ENCODE results near the gene GNAI1. TPM values are rescaled to one million over a fixed set of nuclear protein-coding genes. Genes with fewer than 3 reads are reported as not detected.

Gene GNAI1
- total RNA-seq, 1 donor from 2014 or later = 99.2 TPM

DNA sequence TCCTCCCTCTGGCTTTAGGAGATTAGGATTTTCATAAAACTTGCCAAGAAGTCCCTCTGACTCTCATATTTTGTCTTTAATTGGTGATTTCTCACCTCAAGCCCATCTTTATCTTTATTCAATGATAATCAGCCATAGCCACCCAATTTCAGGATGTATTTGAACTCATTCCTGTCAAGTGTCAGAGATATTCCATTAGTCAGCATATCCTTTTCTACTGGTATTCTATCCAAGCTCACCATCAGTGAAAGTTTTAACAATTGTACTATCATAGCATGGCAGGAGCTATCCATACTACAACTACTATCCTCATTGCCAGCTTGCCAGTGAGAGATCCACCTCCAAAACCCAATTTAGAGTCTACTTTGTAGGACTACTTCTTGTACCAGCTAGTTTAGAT lies 114.6 kb downstream of the GNAI1 start:
- no peak for DNase-seq (ENCODE audit: low spot score)

DNA sequence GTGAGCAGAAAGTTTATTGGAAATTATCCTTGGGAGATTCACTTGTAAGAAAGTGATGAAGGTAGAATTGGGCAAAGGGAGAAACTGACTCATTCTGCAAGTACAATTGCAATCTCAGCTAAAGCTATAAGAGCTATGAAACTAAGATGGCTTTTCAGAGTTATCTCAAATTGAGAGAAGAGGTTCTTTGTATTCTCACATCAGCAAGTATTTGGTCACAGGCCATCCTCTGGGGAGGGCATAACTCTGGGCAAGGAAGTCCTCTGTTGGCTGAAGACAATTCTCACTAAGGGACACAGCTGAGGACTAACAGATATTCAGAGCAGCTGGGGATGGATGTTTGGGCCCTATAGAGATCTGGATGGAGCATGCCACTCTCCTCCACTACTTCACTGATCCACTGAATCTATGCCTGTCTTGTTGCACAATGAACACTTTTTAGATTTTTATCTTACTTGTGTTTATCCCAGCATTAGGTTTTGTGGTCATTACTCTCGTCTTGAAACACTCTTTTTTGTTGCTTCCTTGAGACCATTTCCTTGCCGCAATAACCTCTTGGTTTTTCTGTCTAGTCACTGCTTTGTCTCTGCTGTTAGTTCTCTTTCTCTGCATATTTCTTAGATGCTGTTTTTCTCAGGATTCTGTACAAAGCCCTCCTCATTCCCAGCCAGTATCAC lies 115.1 kb downstream of the GNAI1 start:
- DNase-seq (ENCODE audit: low spot score) = no peak

DNA sequence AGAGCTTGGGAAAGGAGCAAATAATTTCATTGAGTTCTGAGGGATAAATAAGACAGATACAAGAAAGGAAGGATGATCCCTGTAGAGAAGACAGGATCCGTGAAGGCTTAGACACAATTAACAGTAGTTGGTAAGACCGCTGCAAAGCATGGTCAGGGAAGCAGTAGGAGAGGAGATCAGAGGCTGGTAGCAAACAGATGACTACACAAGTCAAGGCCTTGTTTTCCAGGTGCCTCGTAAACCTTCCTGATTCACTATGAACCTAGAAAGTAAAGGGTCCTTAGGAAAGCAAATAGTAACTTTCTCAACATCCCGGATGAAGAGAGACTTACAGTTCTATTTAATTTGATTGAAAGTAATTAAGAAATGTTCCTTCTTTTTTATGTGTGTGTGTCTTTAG lies 118.6 kb downstream of the GNAI1 start:
- DNase-seq (ENCODE audit: low spot score) = no peak

DNA sequence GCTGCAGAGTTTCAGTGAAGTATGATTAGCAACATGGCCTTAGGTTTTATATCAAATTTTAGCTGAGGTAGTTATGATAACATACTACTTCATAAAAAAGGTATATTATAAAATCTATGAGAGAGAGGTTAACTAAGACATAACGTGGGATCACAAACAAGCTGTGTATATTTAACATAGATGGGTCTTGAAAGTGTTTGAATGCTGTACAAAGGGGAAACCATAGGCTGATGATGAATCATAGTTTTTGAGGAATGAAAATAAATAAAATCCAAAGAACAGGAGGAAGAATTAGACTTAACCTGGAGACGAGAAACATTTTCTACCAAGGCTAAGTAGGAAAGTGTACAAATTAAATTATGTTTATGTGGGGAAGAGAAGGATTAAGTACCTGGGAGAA lies 119.0 kb downstream of the GNAI1 start:
- no peak for DNase-seq (ENCODE audit: low spot score)

DNA sequence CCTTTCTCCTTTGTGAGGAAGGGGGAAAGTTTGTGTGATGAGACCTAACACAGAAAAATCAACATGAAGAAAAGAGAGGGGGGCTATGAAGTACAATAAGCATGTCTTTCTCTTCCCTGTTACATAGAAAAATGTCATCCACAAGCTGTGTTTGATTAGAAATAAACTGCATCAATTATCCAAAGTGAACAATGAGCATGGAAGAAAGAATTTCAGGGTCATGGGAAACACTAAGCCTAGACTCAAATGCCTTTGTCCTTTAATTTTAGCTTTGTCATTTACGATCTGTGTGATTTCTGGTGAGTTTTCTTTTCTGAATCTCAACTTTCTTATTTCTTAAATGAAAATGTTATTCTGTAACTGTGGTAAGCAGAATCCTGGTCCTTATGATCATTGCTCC lies 121.0 kb downstream of the GNAI1 start:
- DNase-seq (ENCODE audit: low spot score) = no peak

DNA sequence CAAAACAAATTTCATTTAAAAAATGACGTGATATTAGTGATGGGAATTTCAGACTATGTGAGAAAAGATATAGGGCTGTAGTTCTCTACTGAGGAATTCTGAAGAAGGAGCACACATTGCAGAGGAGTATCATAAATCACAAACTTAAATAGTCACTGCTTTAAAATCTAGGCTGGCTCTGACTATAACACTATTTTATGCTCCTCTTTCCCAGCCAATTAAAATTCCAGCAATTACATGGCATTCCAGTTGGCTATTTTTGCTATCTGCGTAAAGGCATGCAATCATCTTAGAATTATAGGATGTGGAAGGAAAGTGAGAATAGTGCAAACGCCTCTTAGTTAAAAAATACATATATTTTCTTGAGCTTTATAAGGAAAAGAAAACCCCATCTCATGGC lies 123.1 kb downstream of the GNAI1 start:
- DNase-seq (ENCODE audit: low spot score) = peak; percentile 49

DNA sequence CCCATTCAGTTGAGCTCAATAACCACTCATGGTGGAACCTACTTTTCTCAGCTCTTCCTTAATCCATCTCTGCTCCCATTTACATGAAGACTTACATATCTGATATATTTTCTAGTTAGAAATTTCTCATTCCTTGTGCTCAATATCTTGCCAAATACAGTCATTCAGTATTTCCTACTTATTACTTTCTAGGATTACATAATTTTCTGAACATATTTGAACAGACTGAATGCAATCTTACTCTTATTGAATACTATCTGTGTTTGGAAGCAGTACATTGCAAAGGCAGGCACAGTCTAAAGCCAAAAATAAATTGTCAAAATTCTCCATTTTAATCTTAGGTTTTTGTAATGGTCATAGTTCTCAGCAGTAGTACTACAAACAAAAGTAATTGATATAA lies 126.0 kb downstream of the GNAI1 start:
- DNase-seq (ENCODE audit: low spot score) = no peak

DNA sequence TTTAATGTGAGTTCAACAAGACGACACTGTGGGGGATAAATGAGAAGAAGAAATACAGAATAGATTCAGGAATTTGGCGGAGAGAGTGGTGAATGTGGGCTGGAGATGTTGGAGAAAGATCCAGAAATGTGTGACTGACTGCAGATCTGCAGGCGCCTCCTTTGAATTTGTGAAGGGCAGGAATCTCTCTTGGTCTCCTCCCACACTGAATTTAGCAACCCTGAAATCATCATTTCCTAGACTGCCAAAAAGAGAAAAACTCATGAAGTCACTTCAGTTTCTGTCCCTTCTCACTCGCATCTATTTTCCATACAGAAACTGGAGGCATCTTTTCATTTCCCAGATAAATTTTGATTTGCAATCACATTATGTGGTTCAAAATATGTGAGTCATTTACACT lies 128.7 kb downstream of the GNAI1 start:
- DNase-seq (ENCODE audit: low spot score) = peak; percentile 72

DNA sequence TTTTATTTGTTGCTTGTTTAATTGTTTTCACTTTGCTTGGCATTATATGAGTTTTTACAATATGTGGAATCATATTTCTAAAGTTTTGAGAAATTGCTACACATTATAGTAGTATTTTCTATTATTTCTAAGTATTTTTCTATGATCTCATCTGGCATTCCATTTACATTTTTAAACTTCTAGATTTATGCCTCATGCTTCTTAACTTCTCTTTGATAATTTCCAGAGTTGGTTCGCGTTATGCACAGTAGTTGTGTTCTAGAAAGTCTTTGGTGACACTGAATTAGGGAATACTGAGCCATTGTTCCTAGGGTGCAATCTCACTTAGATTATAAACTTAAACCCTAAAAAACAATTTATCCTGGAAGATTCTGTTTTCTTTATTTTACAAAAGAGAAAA lies 129.2 kb downstream of the GNAI1 start:
- DNase-seq (ENCODE audit: low spot score) = peak; percentile 30

DNA sequence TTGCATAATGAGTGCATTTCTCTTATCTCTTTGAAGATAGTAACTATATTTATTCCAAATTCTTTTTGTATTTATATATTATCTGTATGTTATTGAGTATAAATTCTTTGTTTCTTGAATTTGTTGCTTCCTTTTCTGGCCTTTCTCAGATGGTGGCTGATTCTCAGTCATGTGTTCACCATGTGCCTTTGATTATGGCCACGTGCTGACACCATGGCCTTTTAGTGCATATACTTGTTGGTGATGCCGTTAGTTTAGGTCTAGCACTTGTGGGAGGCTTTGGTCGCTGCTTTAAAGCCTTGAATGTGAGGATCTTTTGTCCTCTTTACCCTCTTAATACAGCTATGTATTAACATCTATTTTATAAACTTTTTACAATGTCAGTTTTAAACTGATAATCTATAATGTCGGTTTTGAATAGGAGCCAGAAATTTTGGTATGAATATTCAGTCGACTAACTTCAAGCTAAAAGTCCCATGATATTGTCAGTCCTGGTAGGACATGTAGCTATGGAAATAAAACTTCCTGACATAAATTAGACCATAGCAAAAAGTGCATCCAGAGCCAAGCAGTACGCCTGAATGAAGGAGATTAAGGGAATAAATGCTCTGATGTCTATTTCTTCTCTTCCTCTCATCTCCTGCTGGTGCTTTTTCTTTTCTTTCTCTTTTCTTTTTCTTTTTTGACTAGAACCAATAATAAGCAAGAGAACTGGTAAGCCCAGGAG lies 130.3 kb downstream of the GNAI1 start:
- DNase-seq (ENCODE audit: low spot score) = no peak

DNA sequence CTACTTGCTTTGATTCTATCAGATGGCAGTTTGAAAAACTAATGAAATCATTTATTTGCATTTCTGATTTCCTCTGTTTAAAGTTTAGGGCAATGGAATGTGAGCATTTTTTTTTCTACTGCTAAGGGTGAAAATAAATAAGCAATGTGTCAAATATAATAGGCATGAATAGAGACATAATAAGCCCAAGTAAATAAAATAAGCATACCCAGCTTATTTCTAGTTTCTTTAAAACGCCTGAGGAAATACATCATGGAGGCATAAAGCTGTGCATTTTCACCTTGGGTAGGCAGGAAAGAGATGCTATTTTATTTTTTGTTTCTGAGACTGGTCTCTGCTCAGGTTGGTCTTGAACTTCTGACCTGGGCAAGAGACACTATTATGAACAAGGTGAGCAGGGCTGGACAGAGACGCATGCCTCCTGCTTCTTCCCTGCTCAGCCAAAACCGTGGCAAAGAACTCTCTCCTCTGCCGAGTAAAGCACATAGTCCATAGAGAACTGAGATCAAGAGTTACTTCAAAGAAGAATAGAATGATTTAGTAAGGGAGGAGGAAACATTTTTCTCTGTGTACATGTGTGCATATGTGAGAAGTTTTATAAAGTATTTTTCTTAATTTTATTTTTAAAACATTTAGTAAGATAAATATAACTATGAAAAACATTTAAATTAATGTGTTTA lies 138.1 kb downstream of the GNAI1 start:
- no peak for DNase-seq (ENCODE audit: low spot score)

DNA sequence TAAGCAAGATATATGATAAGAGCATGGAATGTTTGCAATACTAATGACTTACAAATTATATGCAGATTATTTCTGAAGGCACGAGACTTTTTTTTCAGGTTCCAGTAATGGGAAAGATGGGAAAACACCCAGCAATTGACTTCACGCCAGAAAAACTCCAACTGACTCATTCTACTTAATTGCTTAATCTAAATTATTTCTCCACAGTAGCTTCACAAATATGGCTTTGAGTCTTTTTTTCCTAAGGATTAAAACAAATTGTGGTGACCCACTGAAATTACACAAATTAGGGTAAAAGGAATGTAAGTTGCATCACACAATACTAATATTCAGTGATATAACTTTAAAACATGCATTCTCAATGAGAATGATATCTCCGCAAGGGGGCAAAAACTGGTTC lies 138.7 kb downstream of the GNAI1 start:
- DNase-seq (ENCODE audit: low spot score) = no peak

DNA sequence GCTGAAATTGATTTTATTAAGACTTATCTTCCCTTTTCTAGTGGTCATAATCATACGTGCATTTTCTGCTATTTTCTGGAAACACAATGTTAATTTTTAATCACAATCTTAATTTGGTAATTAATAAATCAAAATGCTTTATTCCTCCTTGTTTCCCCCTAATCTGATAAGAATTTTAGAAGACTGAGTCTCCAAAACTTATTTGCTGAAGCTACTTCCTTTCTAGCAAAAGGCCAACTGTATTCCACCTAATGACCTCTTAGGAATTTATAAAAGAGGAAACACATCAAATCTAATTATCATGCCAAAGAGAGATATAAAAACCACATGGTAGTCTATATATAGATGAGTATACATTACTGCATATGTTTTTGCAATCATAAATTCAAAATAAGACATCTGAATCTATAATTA lies 140.6 kb downstream of the GNAI1 start:
- no peak for DNase-seq (ENCODE audit: low spot score)
